Measurements from ENCODE around the gene FBXO24.

DNA sequence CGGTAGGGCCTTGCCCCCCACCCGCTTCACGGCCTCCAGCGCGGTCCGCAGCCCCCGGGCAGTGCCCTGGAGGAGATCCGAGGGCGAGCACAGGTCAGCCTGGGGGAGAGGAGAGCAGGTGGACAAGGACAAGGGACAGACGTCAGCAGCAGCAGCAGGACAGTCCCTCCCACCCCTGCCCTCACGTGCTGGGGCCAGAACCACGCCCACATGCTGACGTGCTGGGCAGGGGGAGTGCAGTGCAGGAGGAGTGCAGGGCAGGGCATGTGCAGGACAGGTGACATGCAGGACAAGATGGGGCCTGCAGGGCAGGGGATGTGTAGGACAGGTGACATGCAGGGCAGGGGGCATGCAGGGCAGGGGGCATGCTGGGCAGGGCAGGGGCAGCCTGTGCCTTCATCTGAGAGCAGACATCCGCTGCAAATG, 10.9 kb upstream of the FBXO24 start:
- TF ChIP-seq POLR2A (IDR thresholded peaks at IDR 0.05; ENCODE audit: low read depth, low read length) (no peak), MAZ (IDR thresholded peaks at IDR 0.05; ENCODE audit: borderline replicate concordance, low read depth, low read length) (no peak)
- TF ChIP-seq, protein P1, sequence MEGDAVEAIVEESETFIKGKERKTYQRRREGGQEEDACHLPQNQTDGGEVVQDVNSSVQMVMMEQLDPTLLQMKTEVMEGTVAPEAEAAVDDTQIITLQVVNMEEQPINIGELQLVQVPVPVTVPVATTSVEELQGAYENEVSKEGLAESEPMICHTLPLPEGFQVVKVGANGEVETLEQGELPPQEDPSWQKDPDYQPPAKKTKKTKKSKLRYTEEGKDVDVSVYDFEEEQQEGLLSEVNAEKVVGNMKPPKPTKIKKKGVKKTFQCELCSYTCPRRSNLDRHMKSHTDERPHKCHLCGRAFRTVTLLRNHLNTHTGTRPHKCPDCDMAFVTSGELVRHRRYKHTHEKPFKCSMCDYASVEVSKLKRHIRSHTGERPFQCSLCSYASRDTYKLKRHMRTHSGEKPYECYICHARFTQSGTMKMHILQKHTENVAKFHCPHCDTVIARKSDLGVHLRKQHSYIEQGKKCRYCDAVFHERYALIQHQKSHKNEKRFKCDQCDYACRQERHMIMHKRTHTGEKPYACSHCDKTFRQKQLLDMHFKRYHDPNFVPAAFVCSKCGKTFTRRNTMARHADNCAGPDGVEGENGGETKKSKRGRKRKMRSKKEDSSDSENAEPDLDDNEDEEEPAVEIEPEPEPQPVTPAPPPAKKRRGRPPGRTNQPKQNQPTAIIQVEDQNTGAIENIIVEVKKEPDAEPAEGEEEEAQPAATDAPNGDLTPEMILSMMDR (conservative IDR thresholded peaks at IDR 0.05; ENCODE audit: low read depth, low read length), result no peak

Measured in IMR-90 (cell line).